BLaER1 treated with 17β-estradiol and CSF1 and Interleukin-3, amounts not matched to agents 10 nM and 100 nM (cell line): ENCODE results near the gene OR4L1.
"Not testable (repeated sequence)": the region's sequence is repeated elsewhere in the genome, so short reads cannot be mapped to it uniquely, and the experiment has no call there.

Source experiments
- H3K27ac ChIP-seq, 11 experiments: shearing (Covaris generic); formaldehyde crosslinking; 2 replicates each; pipeline ENCODE4 v1.8.1; 2022
- H3K27me3 ChIP-seq, 11 experiments: shearing (Covaris generic); formaldehyde crosslinking; 2 replicates each; pipeline ENCODE4 v1.8.1; 2022
- H3K36me3 ChIP-seq, 11 experiments: shearing (Covaris generic); formaldehyde crosslinking; 2 replicates each; pipeline ENCODE4 v1.8.1; 2022
- H3K4me1 ChIP-seq, 10 experiments: shearing (Covaris generic); formaldehyde crosslinking; 2 replicates each; pipeline ENCODE4 v1.8.1; 2022
- H3K4me2 ChIP-seq, 11 experiments: shearing (Covaris generic); formaldehyde crosslinking; 2 replicates each; pipeline ENCODE4 v1.8.1; 2022
- H3K4me3 ChIP-seq, 10 experiments: shearing (Covaris generic); formaldehyde crosslinking; 2 replicates each; pipeline ENCODE4 v1.8.1; 2022
- H3K9ac ChIP-seq, 11 experiments: shearing (Covaris generic); formaldehyde crosslinking; 2 replicates each; pipeline ENCODE4 v1.8.1; 2022
- H3K9me3 ChIP-seq, 11 experiments: shearing (Covaris generic); formaldehyde crosslinking; replicated peaks in 1 of 11; 2 replicates each; pipeline ENCODE4 v1.8.1; 2022
- H4K20me1 ChIP-seq, 11 experiments: shearing (Covaris generic); formaldehyde crosslinking; 2 replicates each; pipeline ENCODE4 v1.8.1; 2022
- Cebpa-rat ChIP-seq, 11 experiments: shearing (Covaris generic); IDR thresholded peaks; 2 replicates each; pipeline ENCODE4 v1.8.1; 2022

OR4L1 gene, protein sequence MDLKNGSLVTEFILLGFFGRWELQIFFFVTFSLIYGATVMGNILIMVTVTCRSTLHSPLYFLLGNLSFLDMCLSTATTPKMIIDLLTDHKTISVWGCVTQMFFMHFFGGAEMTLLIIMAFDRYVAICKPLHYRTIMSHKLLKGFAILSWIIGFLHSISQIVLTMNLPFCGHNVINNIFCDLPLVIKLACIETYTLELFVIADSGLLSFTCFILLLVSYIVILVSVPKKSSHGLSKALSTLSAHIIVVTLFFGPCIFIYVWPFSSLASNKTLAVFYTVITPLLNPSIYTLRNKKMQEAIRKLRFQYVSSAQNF

GRCh38 chr14:20059745-20060144, at the start of gene OR4L1:
TSS of gene OR4L1 (plus strand) at chr14:20060045. CDS start at chr14:20060045, 0 bp downstream.
- Histone ChIP-seq H3K9ac (no peak within 1 kb of the TSS), H3K36me3 (no peaks in the 10 kb centered on the region), H3K4me2 (no peak within 1 kb of the TSS), H3K27ac (no peak within 1 kb of the TSS), H3K4me3 (no peak within 1 kb of the TSS), H4K20me1 (no peaks in the 10 kb centered on the region), H3K27me3 (no peaks in the 10 kb centered on the region), H3K9me3 (peaks cover 0 to 5% (median under 1%) of the 10 kb centered on the region in 11 experiments; a peak in 3 of 22 replicates), H3K4me1 (no peaks in the 10 kb centered on the region)
- no peak for TF ChIP-seq Cebpa-rat (IDR thresholded peaks at IDR 0.05)

- Histone ChIP-seq H3K9ac (no peak within 1 kb of the TSS), H3K9me3 (peaks cover 0 to 5% (median 0%) of the 10 kb centered on the region in 11 experiments; a peak in 7 of 22 replicates), H3K27me3 (no peaks in the 10 kb centered on the region), H3K4me3 (no peak within 1 kb of the TSS), H3K36me3 (no peaks in the 10 kb centered on the region), H4K20me1 (no peaks in the 10 kb centered on the region), H3K4me1 (no peaks in the 10 kb centered on the region), H3K4me2 (no peak within 1 kb of the TSS), H3K27ac (no peak within 1 kb of the TSS)
- no peak for TF ChIP-seq Cebpa-rat (IDR thresholded peaks at IDR 0.05)
Measured at GRCh38 chr14:20019257-20019865, 40.5 kb upstream of the OR4L1 start, which contains the start of gene OR4K14. TSS of gene OR4K14 (minus strand) at chr14:20019307. CDS start at chr14:20015193, 4,114 bp downstream.

DNA sequence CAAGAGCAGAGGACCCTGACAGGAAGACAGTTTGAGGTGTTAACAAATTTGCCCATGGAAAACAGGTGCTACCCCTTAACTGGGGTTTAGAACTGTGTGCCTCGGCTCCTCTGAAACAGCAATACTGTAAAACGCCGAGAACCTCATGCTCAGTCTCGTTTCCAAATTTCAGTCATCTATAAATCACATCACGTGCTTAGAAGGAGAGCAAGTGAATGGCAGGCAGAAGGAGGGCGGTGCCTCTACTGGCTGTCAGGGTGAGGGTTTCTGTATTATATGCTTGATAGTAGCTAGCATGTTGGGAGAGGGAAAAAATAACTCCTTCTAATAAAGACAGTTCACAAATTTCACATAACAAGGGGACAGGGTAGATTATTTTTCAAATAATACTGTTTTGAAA, 28.8 kb upstream of the OR4L1 start:
- no peaks in the 10 kb centered on the region for H3K9me3 ChIP-seq
- no peak for TF ChIP-seq Cebpa-rat (IDR thresholded peaks at IDR 0.05)
- H3K4me2 ChIP-seq = no peak overlapping the region
- no peaks in the 10 kb centered on the region for H4K20me1 ChIP-seq
- H3K4me3 ChIP-seq = no peak overlapping the region
- H3K9ac ChIP-seq = no peak overlapping the region
- H3K27ac ChIP-seq = no peak overlapping the region
- H3K4me1 ChIP-seq = no peaks in the 10 kb centered on the region
- H3K36me3 ChIP-seq = no peaks in the 10 kb centered on the region
- H3K27me3 ChIP-seq = no peaks in the 10 kb centered on the region

- H3K9me3 ChIP-seq = no peaks in the 10 kb centered on the region
- H3K27me3 ChIP-seq = no peaks in the 10 kb centered on the region
- H3K4me2 ChIP-seq = no peak overlapping the region
- H3K4me3 ChIP-seq = no peak overlapping the region
- TF ChIP-seq Cebpa-rat (IDR thresholded peaks at IDR 0.05) = no peak
- no peaks in the 10 kb centered on the region for H3K4me1 ChIP-seq
- no peak overlapping the region for H3K9ac ChIP-seq
- no peaks in the 10 kb centered on the region for H3K36me3 ChIP-seq
- H4K20me1 ChIP-seq = no peaks in the 10 kb centered on the region
- no peak overlapping the region for H3K27ac ChIP-seq
Measured at GRCh38 chr14:20035449-20035848, 24.4 kb upstream of the OR4L1 start.

- H3K4me2 ChIP-seq = no peak within 1 kb of the TSS
- no peak within 1 kb of the TSS for H3K27ac ChIP-seq
- H4K20me1 ChIP-seq = no peaks in the 10 kb centered on the region
- H3K9ac ChIP-seq = no peak within 1 kb of the TSS
- H3K4me1 ChIP-seq = no peaks in the 10 kb centered on the region
- no peaks in the 10 kb centered on the region for H3K9me3 ChIP-seq
- H3K27me3 ChIP-seq = no peaks in the 10 kb centered on the region
- H3K4me3 ChIP-seq = no peak within 1 kb of the TSS
- no peak for TF ChIP-seq Cebpa-rat (IDR thresholded peaks at IDR 0.05)
- no peaks in the 10 kb centered on the region for H3K36me3 ChIP-seq
Measured at GRCh38 chr14:20035938-20036337, 23.9 kb upstream of the OR4L1 start, which contains the start of gene OR4K13. TSS of gene OR4K13 (minus strand) at chr14:20036038. CDS start at chr14:20034758, 1,280 bp downstream.

DNA sequence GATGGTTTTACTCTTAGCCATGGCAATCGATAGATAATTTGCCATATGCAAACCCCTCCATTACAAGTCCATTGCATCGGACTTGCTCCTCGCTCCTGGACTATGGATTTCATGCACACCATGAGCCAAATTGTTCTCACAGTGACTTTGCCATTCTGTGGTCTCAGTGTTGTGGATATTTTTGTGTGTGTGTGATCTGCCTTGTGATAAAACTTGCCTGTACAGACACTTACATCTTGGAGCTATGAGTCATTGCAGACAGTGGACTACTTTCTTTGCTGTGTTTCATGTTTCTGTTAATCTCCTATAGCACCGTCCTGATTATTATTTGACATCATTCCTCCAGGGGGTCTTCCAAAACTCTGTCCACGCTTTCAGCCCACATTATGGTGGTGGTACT, 15.6 kb upstream of the OR4L1 start:
- Histone ChIP-seq H4K20me1 (no peaks in the 10 kb centered on the region), H3K4me1 (no peaks in the 10 kb centered on the region), H3K4me3 (no peak overlapping the region), H3K27me3 (no peaks in the 10 kb centered on the region), H3K4me2 (no peak overlapping the region), H3K27ac (no peak overlapping the region), H3K9me3 (no peaks in the 10 kb centered on the region), H3K9ac (no peak overlapping the region), H3K36me3 (no peaks in the 10 kb centered on the region)
- TF ChIP-seq Cebpa-rat (IDR thresholded peaks at IDR 0.05) = no peak

GRCh38 chr14:20048202-20048601, 11.6 kb upstream of the OR4L1 start:
- Histone ChIP-seq H3K4me2 (no peak overlapping the region), H3K9me3 (no peaks in the 10 kb centered on the region), H3K27ac (no peak overlapping the region), H4K20me1 (no peaks in the 10 kb centered on the region), H3K4me3 (no peak overlapping the region), H3K4me1 (no peaks in the 10 kb centered on the region), H3K27me3 (no peaks in the 10 kb centered on the region), H3K9ac (no peak overlapping the region), H3K36me3 (no peaks in the 10 kb centered on the region)
- TF ChIP-seq Cebpa-rat (IDR thresholded peaks at IDR 0.05) = no peak

DNA sequence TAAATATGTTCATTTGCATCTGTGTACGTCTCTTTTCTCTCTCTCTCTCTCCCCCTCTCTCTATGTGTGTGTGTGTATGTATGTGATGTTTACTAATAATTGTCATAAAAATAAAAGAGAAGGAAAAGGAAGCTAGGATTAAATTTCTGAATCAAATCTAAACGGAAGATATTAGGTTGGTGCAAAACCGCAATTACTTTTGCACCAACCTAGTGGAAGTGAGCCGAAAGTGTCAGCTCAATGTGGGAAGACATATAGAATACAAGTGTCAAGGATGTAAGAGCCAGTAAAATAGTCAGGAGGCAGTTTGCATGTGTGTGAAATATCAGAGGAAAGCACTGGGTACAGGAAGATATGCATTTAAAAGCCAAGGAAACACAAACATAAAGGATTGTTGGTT, 32.2 kb downstream of the OR4L1 start:
- Histone ChIP-seq H3K9ac (no peak overlapping the region), H3K27ac (no peak overlapping the region), H3K4me3 (no peak overlapping the region), H3K27me3 (no peaks in the 10 kb centered on the region), H3K36me3 (no peaks in the 10 kb centered on the region), H3K4me2 (no peak overlapping the region), H4K20me1 (no peaks in the 10 kb centered on the region), H3K4me1 (peaks cover 0 to 9% (median 3%) of the 10 kb centered on the region in 10 experiments; a peak in 9 of 20 replicates), H3K9me3 (no peaks in the 10 kb centered on the region)
- TF ChIP-seq Cebpa-rat (IDR thresholded peaks at IDR 0.05) = no peak

DNA sequence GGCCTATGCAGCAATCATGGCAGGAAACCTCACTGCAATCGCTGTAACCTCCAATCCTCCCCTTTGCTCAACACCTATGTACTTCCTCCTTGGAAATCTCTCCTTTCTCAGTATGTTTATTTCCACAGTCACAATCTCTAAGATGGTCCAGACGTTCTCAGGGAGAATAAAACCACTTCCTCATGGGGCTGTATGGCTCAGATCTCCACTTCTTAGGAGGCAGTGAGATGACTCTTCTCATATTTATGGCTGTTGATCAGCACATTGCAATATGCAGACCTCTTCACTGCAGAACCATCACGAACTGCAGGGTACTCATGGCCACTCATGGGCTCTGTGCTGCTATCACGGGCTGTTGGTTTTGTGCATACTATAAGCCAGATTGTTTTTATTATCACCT, 33.6 kb downstream of the OR4L1 start:
- TF ChIP-seq Cebpa-rat (IDR thresholded peaks at IDR 0.05) = no peak
- Histone ChIP-seq H4K20me1 (no peaks in the 10 kb centered on the region), H3K36me3 (no peaks in the 10 kb centered on the region), H3K27ac (no peak overlapping the region), H3K4me1 (peaks cover 0 to 9% (median 3%) of the 10 kb centered on the region in 10 experiments; a peak in 9 of 20 replicates), H3K4me3 (no peak overlapping the region), H3K9me3 (no peaks in the 10 kb centered on the region), H3K4me2 (peak overlapping the region in 3 of 11 experiments; percentile 6 to 14 (median 7); a peak in 3 of 22 replicates), H3K27me3 (no peaks in the 10 kb centered on the region), H3K9ac (no peak overlapping the region)

DNA sequence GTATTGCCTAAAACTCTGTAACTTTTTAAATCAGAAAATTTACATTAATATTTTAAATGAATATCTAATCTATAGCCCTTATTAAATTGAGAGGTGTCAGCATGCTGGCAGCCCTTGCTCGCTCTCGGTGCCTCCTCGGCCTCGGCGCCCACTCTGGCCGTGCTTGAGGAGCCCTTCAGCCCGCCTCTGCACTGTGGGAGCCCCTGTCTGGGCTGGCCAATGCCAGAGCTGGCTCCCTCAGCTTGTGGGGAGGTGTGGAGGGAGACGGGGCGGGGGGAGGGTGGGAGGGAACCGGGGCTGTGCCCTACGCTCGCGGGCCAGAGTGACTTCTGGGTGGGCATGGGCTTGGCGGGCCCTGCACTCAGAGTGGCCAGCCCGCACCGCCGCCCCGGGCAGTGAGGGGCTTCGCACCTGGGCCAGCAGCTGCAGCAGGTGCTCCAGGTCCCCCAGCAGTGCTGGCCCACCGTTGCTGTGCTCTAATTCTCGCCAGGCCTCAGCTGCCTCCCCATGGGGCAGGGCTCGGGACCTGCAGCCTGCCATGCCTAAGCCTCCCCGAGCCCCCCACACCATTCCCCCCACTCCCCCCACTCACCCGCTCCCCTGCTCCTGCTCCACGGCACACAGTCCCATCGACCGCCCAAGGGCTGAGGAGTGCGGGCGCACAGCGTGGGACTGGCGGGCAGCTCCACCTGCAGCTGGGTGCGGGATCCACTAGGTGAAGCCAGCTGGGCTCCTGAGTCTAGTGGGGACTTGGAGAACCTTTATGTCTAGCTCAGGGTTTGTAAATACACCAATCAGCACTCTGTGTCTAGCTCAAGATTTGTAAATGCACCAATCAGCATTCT, 39.3 kb downstream of the OR4L1 start:
- H3K27ac ChIP-seq, H3K36me3 ChIP-seq, H3K4me3 ChIP-seq, H3K4me2 ChIP-seq, H3K27me3 ChIP-seq, H3K9ac ChIP-seq, H4K20me1 ChIP-seq, H3K9me3 ChIP-seq, H3K4me1 ChIP-seq: not testable (repeated sequence)
